Naive thymus-derived CD4-positive, alpha-beta T cell (primary cell): ENCODE measurements around the gene PMM1. TPM values are rescaled to one million over a fixed set of nuclear protein-coding genes. Genes with fewer than 3 reads are reported as not detected.
"Not testable (repeated sequence)": the region's sequence is repeated elsewhere in the genome, so short reads cannot be mapped to it uniquely, and the experiment has no call there.

ENCODE experiments used
- ATAC-seq: fragments of 150-1000 bp; cut with Tn5 transposase; 2 replicates; pipeline ENCODE4 v1.10.0; 2021; ENCODE audit warnings: mild to moderate bottlenecking, moderate library complexity
- CTCF ChIA-PET: fragments of 350-600 bp; sonication (Branson Sonifier 250); formaldehyde crosslinking; loops from one replicate; lab custom pipeline; 2021; ENCODE audit warnings: antibody characterized with exemption; lab: Charles Lee
- POLR2A ChIA-PET: fragments of 350-600 bp; sonication (Branson Sonifier 250); formaldehyde crosslinking; loops from one replicate; lab custom pipeline; 2021; ENCODE audit warnings: antibody characterized with exemption, inconsistent platforms; lab: Charles Lee
- DNase-seq, 9 donors: peaks; one replicate each; pipeline versions ENCODE4 v3.0.0 to v3.0.0-alpha.2; 2020 to 2022; ENCODE audit warnings: mixed read lengths in 1 of 9
- H3K27ac ChIP-seq: one replicate; pipeline ENCODE4 v1.7.0; 2013; ENCODE audit warnings: mild to moderate bottlenecking, low read depth, low read length, moderate library complexity
- H3K27me3 ChIP-seq, 2 donors: one replicate each; pipeline ENCODE4 v1.7.0; 2013; ENCODE audit warnings: low read length in 2 of 2, mild to moderate bottlenecking in 2 of 2, moderate library complexity in 2 of 2; ENCODE audit not compliant: control insufficient read depth in 2 of 2, insufficient read depth in 2 of 2
- H3K36me3 ChIP-seq, 3 experiments: 1 replicate in 2 of 3; 2 replicates in 1 of 3; pipeline ENCODE4 v1.7.0; 2013; ENCODE audit warnings: low read length in 3 of 3, mild to moderate bottlenecking in 3 of 3, moderate library complexity in 1 of 3; ENCODE audit not compliant: insufficient read depth in 3 of 3, control insufficient read depth in 2 of 3
- H3K4me1 ChIP-seq, 2 donors: one replicate each; pipeline ENCODE4 v1.7.0; 2013; ENCODE audit warnings: low read length in 2 of 2, mild to moderate bottlenecking in 2 of 2, moderate library complexity in 1 of 2; ENCODE audit not compliant: control insufficient read depth in 2 of 2, insufficient read depth in 2 of 2
- H3K4me3 ChIP-seq: 2 replicates; pipeline ENCODE4 v1.7.0; 2013; ENCODE audit warnings: mild to moderate bottlenecking, low read length
- H3K9me3 ChIP-seq, 3 experiments: 1 replicate in 2 of 3; 2 replicates in 1 of 3; pipeline ENCODE4 v1.7.0; 2013; ENCODE audit warnings: low read length in 3 of 3; ENCODE audit not compliant: control insufficient read depth in 2 of 3
- H3K27ac Mint-ChIP-seq, 9 donors: one replicate each; pipeline ENCODE4 v1.8.0; 2020 to 2022; ENCODE audit warnings: mixed read lengths in 9 of 9, mild to moderate bottlenecking in 8 of 9, moderate library complexity in 5 of 9, inconsistent platforms in 2 of 9
- H3K27me3 Mint-ChIP-seq, 5 donors: one replicate each; pipeline ENCODE4 v1.8.0; 2021 to 2022; ENCODE audit warnings: mixed read lengths in 5 of 5, mild to moderate bottlenecking in 1 of 5
- H3K36me3 Mint-ChIP-seq, 5 donors: one replicate each; pipeline ENCODE4 v1.8.0; 2020 to 2022; ENCODE audit warnings: mixed read lengths in 5 of 5, mild to moderate bottlenecking in 3 of 5, inconsistent platforms in 1 of 5
- H3K4me1 Mint-ChIP-seq, 7 donors: one replicate each; pipeline ENCODE4 v1.8.0; 2020 to 2022; ENCODE audit warnings: mixed read lengths in 7 of 7, mild to moderate bottlenecking in 3 of 7, inconsistent platforms in 1 of 7
- H3K4me3 Mint-ChIP-seq, 10 donors: one replicate each; pipeline ENCODE4 v1.8.0; 2020 to 2022; ENCODE audit warnings: mild to moderate bottlenecking in 10 of 10, mixed read lengths in 10 of 10, moderate library complexity in 6 of 10, inconsistent platforms in 2 of 10
- H3K9me3 Mint-ChIP-seq, 11 donors: one replicate each; pipeline ENCODE4 v1.8.0; 2020 to 2022; ENCODE audit warnings: mixed read lengths in 11 of 11, mild to moderate bottlenecking in 4 of 11, inconsistent platforms in 1 of 11, moderate library complexity in 1 of 11
- intact Hi-C, 2 donors: fragments of 100-400 bp; cut with micrococcal nuclease; formaldehyde crosslinking; loops; one replicate each; pipeline ENCODE4 v1.15.1; 2023
- polyA plus RNA-seq, 2 donors: library from polyadenylated mRNA; unstranded; fragments of 300-500 nt; fragmentation: Illumina TruSeq; gene quantifications; one replicate each; pipeline ENCODE4 v1.2.3, GENCODE V29; 2021
- total RNA-seq, 6 experiments: library from RNA in 5 of 6; stranded (reverse) in 5 of 6; gene quantifications; 1 replicate in 5 of 6; 2 replicates in 1 of 6; pipeline ENCODE4 v1.2.3 and lab custom pipeline; 2021 to 2026

The PMM1 gene
- total and polyA plus RNA-seq, 7 experiments from 2014 or later, result 22.5 to 42.8 (median 30.0) TPM

DNA sequence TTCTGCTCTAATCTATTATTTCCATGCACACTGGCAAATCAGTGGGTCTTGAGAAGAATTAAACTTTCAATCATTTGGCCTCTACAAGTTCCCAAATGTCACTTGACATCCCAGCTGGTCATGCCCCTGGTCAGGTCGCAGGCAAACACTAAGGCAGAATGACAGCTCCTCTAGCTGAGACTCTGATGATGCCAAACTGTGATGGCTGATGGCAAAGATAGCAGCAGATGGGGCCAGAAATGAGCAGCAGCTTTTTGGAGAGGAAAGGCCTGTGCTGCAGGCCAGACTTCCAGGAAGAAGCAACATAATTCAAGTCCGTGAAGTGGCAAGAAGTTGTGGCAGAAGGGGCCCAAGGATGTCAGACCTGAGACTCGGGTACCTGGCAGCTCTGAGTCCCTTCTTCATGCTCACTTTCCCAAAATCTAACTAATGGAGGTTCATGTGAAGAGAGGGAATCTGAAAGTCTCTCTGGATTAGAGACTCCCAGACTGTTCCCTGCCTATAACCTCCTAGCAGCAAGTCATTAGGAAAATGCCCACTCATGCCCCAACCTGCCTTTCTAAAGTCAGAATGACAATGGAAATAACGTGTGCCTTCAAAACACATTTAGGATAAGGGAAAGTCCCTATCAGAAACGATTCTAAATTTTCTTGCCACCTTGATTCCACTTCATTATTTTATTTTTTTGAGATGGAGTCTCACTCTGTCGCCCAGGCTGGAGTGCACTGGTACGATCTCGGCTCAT is 9.4 kb upstream of the PMM1 start:
- no peaks in the 10 kb centered on the region for H3K9me3 Mint-ChIP-seq
- peaks cover 7 to 26% (median 15%) of the 10 kb centered on the region in 7 donors for H3K4me1 Mint-ChIP-seq
- H3K4me3 Mint-ChIP-seq, result no peak overlapping the region
- Histone ChIP-seq H3K27ac (no peak overlapping the region), H3K27me3 (no peaks in the 10 kb centered on the region), H3K4me1 (peaks cover 0 to 12% of the 10 kb centered on the region in 2 donors), H3K9me3 (no peaks in the 10 kb centered on the region), H3K4me3 (no peak overlapping the region), H3K36me3 (peaks cover 0 to 32% (median 0%) of the 10 kb centered on the region in 3 experiments)
- intact Hi-C loops, result no loop called here
- H3K27ac Mint-ChIP-seq, result no peak overlapping the region
- peaks cover 5 to 27% (median 13%) of the 10 kb centered on the region in 5 donors for H3K36me3 Mint-ChIP-seq
- ChIA-PET POLR2A (interaction anchor here (1.0 kb wide), 1 partner anchor 21 kb away, joined by 3 read pairs; no protein-coding TSS in a partner anchor), CTCF (interaction anchor here (0.6 kb wide), 1 partner anchor 194 kb away, joined by 3 read pairs; no protein-coding TSS in a partner anchor)
- DNase-seq, result no peak
- H3K27me3 Mint-ChIP-seq, result peaks cover 0 to 5% (median 0%) of the 10 kb centered on the region in 5 donors
- ATAC-seq, result no peak

DNA sequence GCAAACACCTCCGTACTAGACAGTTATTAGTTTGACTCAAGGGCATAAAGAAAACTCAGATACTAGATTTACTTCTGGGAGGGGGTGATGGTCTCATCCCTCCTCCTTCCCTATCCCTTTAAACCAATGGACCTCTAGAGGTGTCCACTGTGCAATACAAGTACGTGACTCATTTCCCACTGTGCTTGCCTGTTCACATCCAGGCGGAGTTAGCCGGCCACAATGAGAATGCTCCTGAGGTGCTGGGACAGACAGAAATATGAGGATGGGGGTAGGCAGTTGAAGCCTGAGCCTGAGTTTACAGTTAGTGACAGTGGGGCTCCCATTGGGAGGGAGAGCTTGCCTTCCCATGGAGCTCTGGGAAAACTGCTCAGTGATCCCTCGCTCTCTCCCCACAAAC is 8.4 kb upstream of the PMM1 start:
- Histone ChIP-seq H3K27ac (no peak overlapping the region), H3K9me3 (no peaks in the 10 kb centered on the region), H3K4me3 (no peak overlapping the region), H3K4me1 (peaks cover 0 to 3% of the 10 kb centered on the region in 2 donors), H3K36me3 (peaks cover 0 to 30% (median 0%) of the 10 kb centered on the region in 3 experiments), H3K27me3 (no peaks in the 10 kb centered on the region)
- ChIA-PET CTCF (interaction anchor here (0.6 kb wide), 2 partner anchors 48 to 193 kb away, joined by 3 read pairs; no protein-coding TSS in a partner anchor), POLR2A (interaction anchor here (1.0 kb wide), 1 partner anchor 22 kb away, joined by 3 read pairs; no protein-coding TSS in a partner anchor)
- H3K4me1 Mint-ChIP-seq, result peaks cover 2 to 17% (median 6%) of the 10 kb centered on the region in 7 donors
- intact Hi-C loops, result no loop called here
- H3K36me3 Mint-ChIP-seq, result peaks cover 5 to 21% (median 13%) of the 10 kb centered on the region in 5 donors
- no peaks in the 10 kb centered on the region for H3K9me3 Mint-ChIP-seq
- ATAC-seq (no peak), DNase-seq (no peak)
- no peak overlapping the region for H3K4me3 Mint-ChIP-seq
- peak overlapping the region in 1 of 9 donors; percentile 46 for H3K27ac Mint-ChIP-seq
- H3K27me3 Mint-ChIP-seq, result peaks cover 0 to 3% (median 0%) of the 10 kb centered on the region in 5 donors

- DNase-seq (no peak), ATAC-seq (no peak)
- Mint-ChIP-seq H3K27me3 (no peaks in the 10 kb centered on the region), H3K4me3 (no peak overlapping the region), H3K4me1 (peaks cover 0 to 12% (median 2%) of the 10 kb centered on the region in 7 donors), H3K27ac (no peak overlapping the region), H3K36me3 (peaks cover 2 to 16% (median 8%) of the 10 kb centered on the region in 5 donors), H3K9me3 (no peaks in the 10 kb centered on the region)
- POLR2A ChIA-PET, result no interaction called here
- Histone ChIP-seq H3K9me3 (no peaks in the 10 kb centered on the region), H3K4me3 (no peak overlapping the region), H3K27ac (no peak overlapping the region), H3K27me3 (no peaks in the 10 kb centered on the region), H3K36me3 (peaks cover 0 to 25% (median 0%) of the 10 kb centered on the region in 3 experiments), H3K4me1 (no peaks in the 10 kb centered on the region)
- intact Hi-C loops, result loop anchor here in 1 of 2 donors (1.0 kb wide), 2 partner anchors 53 to 194 kb away; partner anchors contain the start of gene POLR3H
- CTCF ChIA-PET, result interaction anchor here (0.6 to 1.6 kb wide), 3 partner anchors 48 to 73 kb away, joined by 3 read pairs; no protein-coding TSS in a partner anchor
These were observed 8.0 kb upstream of the PMM1 start for GRCh38 chr22:41597635-41597953.

- H3K9me3 ChIP-seq, result no peaks in the 10 kb centered on the region
- CTCF ChIA-PET, result interaction anchor here (0.6 to 1.6 kb wide), 4 partner anchors 51 to 193 kb away, joined by 3 to 8 read pairs (median 3); no protein-coding TSS in a partner anchor
- no peak overlapping the region for H3K4me3 Mint-ChIP-seq
- H3K36me3 ChIP-seq, result peaks cover 0 to 19% (median 0%) of the 10 kb centered on the region in 3 experiments
- H3K4me1 ChIP-seq, result no peaks in the 10 kb centered on the region
- intact Hi-C loops, result loop anchor here in 1 of 2 donors (1.0 kb wide), 2 partner anchors 53 to 194 kb away; partner anchors contain the start of gene POLR3H
- peak; percentile 85 for ATAC-seq
- H3K27ac ChIP-seq, result no peak overlapping the region
- H3K4me3 ChIP-seq, result no peak overlapping the region
- peak in 6 of 9 donors; percentile 17 to 43 (median 28) for DNase-seq
- no peaks in the 10 kb centered on the region for H3K9me3 Mint-ChIP-seq
- no peak overlapping the region for H3K27ac Mint-ChIP-seq
- no peaks in the 10 kb centered on the region for H3K27me3 ChIP-seq
- H3K36me3 Mint-ChIP-seq, result peaks cover 0 to 10% (median 4%) of the 10 kb centered on the region in 5 donors
- POLR2A ChIA-PET, result interaction anchor here (0.6 kb wide), 2 partner anchors 17 to 115 kb away, joined by 3 read pairs; no protein-coding TSS in a partner anchor
- H3K27me3 Mint-ChIP-seq, result no peaks in the 10 kb centered on the region
- peaks cover 0 to 6% (median 0%) of the 10 kb centered on the region in 7 donors for H3K4me1 Mint-ChIP-seq
These were observed 7.4 kb upstream of the PMM1 start for GRCh38 chr22:41596776-41597634.

- no peaks in the 10 kb centered on the region for H3K27me3 Mint-ChIP-seq
- Histone ChIP-seq H3K9me3 (no peaks in the 10 kb centered on the region), H3K4me1 (no peaks in the 10 kb centered on the region), H3K4me3 (no peak overlapping the region), H3K27ac (no peak overlapping the region), H3K27me3 (no peaks in the 10 kb centered on the region), H3K36me3 (peaks cover 0 to 6% (median 0%) of the 10 kb centered on the region in 3 experiments)
- DNase-seq (no peak), ATAC-seq (no peak)
- H3K4me3 Mint-ChIP-seq, result no peak overlapping the region
- ChIA-PET CTCF (no interaction called here), POLR2A (no interaction called here)
- H3K27ac Mint-ChIP-seq, result no peak overlapping the region
- peaks cover 0 to 5% (median 0%) of the 10 kb centered on the region in 5 donors for H3K36me3 Mint-ChIP-seq
- peaks cover 0 to 3% (median 0%) of the 10 kb centered on the region in 7 donors for H3K4me1 Mint-ChIP-seq
- H3K9me3 Mint-ChIP-seq, result no peaks in the 10 kb centered on the region
- intact Hi-C loops, result no loop called here
These were observed 6.1 kb upstream of the PMM1 start for GRCh38 chr22:41595703-41596102.

GRCh38 chr22:41593336-41593960 is 3.8 kb upstream of the PMM1 start:
- DNase-seq, H3K27ac Mint-ChIP-seq, H3K36me3 ChIP-seq, ATAC-seq, H3K9me3 Mint-ChIP-seq, H3K4me3 Mint-ChIP-seq, H3K4me3 ChIP-seq, intact Hi-C loops, CTCF ChIA-PET, H3K27me3 Mint-ChIP-seq, H3K36me3 Mint-ChIP-seq, H3K27me3 ChIP-seq, H3K27ac ChIP-seq, H3K9me3 ChIP-seq: not testable (repeated sequence)
- POLR2A ChIA-PET, result interaction anchor here (0.6 kb wide), 1 partner anchor 145 kb away, joined by 3 read pairs; no protein-coding TSS in a partner anchor
- H3K4me1 ChIP-seq, result peaks cover 7 to 11% of the 10 kb centered on the region in 2 donors
- peaks cover 0 to 19% (median 8%) of the 10 kb centered on the region in 7 donors for H3K4me1 Mint-ChIP-seq
